ENCODE data around the gene ELL.

ELL gene

DNA sequence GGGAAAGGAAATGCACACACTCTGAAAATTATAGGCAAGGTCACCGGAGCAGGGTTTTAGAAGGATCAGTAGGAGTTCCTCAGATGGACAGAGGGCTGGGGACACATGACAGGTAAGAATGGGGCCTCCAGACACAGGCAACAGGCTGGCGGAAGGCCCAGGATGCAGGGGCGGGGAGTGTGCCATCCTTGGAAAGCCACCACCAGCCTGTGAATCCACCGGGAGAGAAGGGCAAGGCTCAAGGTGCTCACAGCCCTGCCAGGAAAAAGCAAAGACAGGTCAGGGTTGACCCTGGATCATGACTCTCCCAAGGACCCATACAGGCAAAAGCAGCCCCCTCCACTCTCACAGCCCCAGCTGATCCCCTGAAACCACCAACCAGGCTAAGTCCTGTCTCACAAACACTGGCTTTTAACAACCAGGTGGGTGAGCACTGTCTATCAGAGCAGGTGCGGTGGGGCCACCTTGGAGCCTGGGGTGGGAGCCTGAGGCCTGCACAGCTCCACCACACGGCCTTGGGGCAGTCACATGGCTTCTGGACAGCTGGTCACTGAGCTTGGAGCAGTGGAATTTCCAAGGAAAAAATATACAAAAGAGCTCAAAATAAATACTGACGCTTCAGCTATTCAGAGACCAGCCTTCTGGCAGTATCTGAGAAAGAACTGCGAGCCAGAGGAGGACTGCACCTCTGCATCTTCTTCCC lies 48.7 kb downstream of the ELL start:
- DNase-seq (ENCODE audit: low read depth in 3 of 3), result no peak

- DNase-seq (ENCODE audit: low read depth in 3 of 3), result no peak
Measured at GRCh38 chr19:18470787-18471186, 51.1 kb downstream of the ELL start.

DNA sequence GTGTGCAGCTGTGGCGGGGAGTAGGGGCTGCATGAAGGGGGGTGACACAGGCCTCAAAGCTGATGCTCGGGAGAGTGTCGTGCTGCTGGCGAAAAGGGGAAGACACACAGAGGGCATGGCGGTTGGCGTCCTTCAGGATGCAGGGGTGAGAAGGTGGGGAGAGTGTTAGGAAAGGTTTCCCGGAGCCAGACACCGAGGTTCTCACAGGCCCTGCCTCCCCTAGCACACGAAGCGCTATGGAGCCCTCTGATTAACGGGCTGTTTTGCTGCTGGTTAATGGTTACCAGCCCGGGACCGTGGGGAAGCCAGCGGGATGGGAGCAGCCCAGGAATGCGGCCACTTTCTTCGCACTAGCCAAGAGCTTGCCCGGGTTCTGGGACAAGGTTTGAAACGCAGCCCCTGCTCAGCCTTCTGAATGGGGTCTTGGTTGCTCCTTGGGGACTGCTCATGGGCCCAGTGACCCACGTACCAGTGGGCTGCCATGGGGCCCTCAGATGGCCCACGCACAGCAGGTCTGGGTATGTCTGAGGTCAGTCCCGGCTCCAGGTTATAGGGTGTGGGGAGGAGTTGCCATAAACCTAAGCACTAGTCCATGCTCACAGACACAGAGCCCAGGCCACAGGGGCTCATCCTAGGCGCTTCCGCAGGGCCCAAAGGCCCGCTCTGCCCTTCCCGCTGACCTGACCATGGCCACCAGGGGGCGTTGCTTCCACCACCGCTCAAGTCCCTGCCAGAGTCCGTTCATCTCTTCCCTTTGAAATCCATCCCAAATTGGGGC lies 52.6 kb downstream of the ELL start:
- peak in 2 of 3 experiments; percentile 41 to 43 for DNase-seq (ENCODE audit: low read depth in 3 of 3)

DNA sequence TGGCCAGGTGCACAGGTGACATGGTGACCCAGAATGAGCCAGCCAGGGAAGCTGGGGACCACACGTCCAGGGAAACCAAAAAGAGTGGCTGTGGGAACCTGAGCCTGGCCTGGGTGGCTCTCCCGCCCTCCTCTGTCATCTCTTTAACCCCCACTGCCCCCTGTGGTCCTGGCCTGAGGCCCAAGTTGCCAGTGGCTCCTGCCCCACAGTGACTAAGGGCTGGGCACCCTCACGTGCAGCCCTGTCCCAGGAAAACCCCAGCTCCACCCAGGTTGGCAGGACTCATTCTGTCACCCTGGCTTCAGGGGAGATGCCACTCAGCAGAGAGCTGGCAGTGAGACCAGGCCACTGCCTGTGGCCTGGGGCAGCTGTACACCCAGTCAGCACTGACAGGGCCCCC lies 53.4 kb downstream of the ELL start:
- DNase-seq (ENCODE audit: low read depth in 3 of 3), result no peak

DNA sequence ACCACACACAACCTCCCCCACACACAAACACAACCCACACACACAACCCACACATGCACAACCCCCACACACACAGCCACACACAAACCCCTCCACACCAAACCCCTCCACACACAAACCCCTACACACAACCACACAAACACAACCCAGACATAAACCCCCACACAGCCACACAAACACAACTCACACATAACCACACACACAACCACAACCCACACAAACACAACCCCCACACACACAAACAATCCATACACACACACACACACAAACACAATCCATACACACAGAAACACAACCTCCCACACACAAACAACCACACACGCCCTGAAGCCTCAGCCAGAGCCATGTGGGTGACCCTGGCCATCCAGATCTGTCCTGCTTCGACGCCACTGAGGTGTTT lies 53.9 kb downstream of the ELL start:
- DNase-seq (ENCODE audit: low read depth in 3 of 3), result no peak

- no peak for DNase-seq (ENCODE audit: low read depth in 3 of 3)
Measured at GRCh38 chr19:18466354-18466753, 55.5 kb downstream of the ELL start.

GRCh38 chr19:18465964-18466339 lies 55.9 kb downstream of the ELL start:
- no peak for DNase-seq (ENCODE audit: low read depth in 3 of 3)

DNA sequence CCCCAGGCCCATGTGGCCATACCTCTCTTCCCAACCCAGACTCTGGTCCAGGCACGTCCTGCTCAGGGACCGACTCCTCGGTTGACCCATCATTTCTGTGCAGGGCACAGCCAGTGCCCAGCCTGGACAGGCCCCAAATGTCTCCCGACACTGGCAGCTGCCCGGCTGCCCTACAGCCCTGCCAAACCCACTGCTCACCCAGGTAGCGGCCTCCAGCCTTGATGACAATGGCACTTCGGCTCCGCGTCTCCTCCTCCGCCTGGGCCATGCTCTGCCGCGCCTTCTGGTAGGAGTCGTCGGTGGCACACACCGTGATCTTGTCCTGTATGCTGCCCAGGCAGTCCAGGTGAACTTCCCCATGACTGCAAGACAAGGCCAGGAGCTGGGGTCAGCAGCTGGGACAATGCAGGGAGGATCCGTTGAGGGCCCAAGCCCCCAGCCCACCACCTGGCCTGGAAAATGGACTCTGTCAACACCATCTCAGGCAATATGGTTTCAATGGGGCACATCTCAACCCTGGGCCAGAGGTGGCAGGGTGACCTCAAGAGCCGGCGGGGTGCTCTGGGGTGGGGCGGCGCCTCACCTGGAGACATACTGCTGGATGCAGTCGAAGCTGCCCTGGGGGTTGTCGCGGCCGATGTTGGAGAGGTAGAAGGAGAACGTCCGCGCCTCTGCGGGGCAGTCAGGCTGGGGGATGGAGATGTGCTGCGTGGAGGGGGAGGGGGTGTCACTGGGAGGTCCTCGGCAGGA lies 56.5 kb downstream of the ELL start:
- DNase-seq (ENCODE audit: low read depth in 3 of 3), result no peak

DNA sequence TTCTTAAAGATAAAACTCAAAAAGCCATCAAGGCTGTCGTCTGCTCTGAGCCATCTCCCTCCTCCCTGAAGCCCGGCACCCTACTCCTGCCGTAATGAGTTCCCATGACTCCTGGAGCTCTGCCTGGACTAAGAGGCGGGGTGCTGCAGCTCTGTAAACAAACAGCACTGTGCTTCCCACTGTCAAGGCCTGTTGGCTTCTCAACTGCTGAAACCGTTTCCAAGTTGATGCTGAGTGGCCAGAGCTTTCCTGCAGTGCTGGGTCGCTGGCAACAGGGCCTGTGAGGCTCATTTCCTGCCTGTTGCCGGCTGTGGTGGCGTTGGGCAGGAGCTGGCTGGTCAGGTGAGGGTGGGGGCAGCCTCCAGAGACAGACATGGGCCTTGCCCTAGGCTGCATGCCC lies 57.2 kb downstream of the ELL start:
- DNase-seq (ENCODE audit: low read depth in 3 of 3), result no peak

DNA sequence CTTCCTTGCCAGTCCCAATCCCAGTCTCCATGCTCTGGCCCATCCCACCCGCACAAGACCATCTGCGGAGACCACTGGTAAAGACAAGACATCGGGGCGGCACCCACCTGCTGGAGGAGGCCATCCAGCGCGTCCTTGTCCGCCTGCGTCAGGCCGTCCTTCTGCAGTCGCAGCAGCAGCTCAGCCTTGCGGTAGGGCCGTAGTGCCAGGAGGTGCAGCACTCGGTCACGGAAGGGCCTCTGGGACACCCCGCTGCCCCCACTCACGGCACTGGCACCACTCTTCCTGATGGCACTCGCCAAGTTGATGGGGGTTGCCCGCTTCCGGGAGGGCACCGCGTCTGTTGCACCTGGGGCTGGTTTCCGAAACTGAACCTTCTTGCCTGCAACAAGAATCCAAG lies 60.4 kb downstream of the ELL start:
- no peak for DNase-seq (ENCODE audit: low read depth in 3 of 3)

DNA sequence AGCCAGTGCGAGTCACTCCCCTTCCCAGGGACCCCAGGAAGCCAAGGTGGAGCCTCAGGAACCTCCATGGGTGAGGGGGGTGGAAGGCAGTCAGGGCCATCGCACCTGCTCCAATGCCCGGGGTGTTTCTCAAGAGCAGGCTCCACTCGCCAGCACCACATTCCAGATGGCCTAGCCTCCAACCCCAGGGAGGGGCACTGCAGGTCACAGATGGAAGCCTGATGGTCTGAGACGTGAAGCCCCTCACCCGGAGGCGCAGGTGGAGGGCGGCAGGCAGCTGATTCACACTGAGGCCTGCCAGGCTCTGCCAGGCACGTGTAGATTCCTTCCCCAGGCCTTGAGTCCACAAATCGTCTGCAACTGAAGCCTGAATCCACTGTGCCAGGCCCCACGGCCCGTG lies 61.0 kb downstream of the ELL start:
- DNase-seq (ENCODE audit: low read depth in 3 of 3), result no peak

GRCh38 chr19:18457483-18458331 lies 64.2 kb downstream of the ELL start:
- DNase-seq (ENCODE audit: low read depth in 3 of 3), result no peak

DNA sequence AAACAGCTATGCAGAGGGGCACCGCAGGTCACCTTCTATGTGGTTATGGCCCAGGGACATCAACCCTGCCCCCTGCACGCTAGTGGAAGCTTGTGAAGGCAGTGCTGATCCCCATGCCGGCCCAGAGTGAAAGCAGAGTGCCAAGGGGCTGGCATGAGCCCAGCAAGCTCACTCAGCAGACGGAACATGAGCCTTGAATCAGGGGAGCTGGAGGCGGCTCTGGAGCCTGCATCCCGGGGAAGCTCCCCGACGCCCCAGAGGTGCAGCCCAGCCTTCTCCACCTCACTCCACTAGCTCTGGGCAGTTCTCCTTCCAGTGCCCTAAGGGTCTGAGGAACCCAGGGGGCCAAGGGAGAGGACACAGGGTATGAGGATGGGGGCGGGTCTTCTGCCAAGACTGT lies 64.9 kb downstream of the ELL start:
- no peak for DNase-seq (ENCODE audit: low read depth in 3 of 3)

DNA sequence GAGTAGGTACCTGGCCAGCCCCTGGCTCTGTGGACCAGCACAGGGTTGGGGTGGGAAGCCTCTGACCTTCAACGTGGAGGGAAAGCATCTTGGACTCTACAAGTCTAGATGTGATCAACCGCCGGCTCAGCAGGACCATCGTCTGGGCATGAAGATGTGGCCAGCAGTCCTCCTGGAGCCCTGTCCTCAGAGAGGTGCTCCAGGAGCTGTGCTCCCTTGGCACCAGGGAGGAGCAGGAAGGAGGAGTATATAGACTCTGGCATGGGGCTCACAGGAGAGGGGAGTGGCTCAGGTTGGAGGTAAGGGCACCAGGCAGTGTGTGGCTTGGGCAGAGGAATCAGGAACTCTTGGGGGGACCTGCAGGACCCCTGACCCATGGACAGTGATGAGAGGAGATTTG lies 65.6 kb downstream of the ELL start:
- DNase-seq (ENCODE audit: low read depth in 3 of 3), result no peak

- no peak for DNase-seq (ENCODE audit: low read depth in 3 of 3)
Measured at GRCh38 chr19:18453269-18454024, 68.4 kb downstream of the ELL start.

GRCh38 chr19:18452386-18452785 lies 69.5 kb downstream of the ELL start:
- no peak for DNase-seq (ENCODE audit: low read depth in 3 of 3)

DNA sequence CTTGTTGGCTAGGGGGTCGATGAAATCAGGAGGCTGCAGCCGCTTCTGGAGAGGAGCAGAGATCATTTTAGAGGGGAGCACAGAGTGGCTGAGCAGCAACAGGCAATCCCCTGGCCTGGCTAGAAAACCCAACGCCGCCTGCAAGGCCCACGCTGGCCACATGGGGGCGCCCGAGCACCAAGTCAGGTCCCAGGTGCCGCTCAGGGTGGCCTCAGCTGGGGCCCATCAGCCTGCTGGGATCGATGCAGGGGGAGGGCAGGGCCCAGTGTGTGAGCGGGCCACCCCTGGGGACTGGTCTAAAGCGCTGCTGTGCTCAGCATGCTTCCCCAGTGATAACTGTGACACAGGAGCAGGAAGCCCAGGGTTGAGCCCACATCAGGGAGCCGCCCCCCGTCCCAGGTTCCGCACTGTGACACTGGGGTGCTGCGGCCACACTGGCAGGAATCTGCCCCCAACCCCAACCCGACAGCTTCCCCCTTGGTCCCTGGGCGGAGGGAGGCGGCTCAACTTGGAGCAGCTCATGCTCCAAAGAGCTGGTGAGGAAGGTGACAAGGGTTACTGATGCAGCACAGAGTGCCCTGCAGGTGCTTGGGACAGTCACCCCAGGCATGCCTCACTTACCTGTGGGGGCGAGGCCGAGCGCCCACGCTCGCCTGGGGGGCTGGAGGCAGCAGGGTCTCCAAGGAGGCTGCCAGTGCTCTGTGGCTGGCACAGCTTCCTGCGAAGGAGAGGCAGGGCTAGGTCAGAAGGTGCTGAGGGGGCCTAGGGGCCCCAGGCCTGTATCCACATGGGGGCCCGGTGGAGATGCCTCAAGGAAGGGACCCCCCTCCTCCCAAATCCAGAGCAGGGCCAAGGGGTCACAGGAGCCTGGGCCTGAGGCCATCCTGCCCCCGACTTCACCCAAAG lies 70.7 kb downstream of the ELL start:
- DNase-seq (ENCODE audit: low read depth in 3 of 3), result peak; percentile 71 to 81 (median 76)

DNA sequence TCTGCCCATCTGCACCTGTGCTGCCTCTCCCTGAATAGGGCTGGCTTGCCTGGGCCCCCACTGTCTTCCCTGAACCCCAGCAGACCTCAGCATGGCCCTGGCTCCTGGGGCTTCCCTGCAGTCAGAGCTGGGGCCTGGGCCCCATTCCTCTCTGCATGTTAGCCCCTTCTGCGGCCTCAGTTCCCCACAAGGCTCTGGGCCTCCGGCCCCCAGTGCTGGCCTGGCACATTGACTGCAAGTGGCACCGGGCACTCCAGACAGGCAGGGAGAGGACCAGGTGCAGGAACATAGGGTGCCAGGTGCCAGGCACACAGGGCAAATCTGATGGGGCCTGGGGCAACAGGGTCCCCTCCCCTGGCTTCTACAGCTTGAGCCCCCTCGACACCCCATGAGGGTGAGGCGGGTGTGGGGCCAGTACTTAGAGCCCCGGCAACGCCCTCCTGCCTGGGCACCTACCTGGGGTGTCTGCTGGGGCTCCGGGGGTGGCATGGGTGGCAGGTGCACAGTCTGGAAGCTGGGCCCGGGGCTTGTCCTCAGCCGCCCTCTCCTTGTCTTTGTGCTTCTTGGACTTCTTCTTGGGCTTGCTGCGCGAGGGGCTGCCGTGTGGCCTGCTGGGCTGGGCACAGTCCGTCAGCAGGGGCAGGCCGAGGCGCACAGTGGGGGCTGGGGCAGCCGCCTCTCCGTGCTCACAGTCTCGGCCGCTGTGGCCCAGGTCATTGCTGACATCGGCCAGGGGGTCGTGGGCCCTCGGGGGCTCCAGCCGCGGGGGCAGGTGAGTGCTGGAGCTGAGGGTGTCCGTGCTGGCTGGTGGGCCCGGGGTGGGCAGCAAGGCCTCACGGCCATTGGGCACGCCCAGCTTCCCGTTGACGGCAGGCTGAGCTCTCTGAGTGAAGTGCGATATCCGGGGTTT lies 71.6 kb downstream of the ELL start:
- no peak for DNase-seq (ENCODE audit: low read depth in 3 of 3)

DNA sequence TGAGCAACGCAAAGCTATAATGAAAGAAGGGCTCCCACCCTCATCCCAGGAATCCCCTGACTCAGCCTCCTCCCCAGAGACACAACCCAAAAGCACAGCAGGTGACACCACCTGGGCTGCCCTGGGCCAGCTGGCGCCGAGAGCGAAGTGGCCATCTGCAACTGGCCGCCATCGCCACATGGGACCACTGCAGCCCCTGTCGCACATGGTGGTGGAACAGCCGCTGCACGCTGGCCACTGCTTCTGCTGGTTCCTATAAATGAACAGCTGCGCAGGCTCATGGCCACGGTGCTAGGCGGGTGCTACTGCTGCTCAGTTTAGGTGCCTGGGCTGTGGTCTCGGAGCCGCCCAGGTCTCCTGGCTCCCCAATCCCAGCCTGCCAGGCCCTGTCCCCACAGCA lies 72.3 kb downstream of the ELL start:
- no peak for DNase-seq (ENCODE audit: low read depth in 3 of 3)
